T-cell (primary cell): ENCODE data around the gene SYNE1. TPM values are rescaled to one million over a fixed set of nuclear protein-coding genes. Genes with fewer than 3 reads are reported as not detected.

Experiments
- ATAC-seq, 4 experiments: fragments of 200-7000 bp in 3 of 4; fragments of 150-1000 bp in 1 of 4; cut with Tn5 transposase; replicated peaks in 1 of 4; 1 replicate in 3 of 4; 2 replicates in 1 of 4; pipeline ENCODE4 v1.10.0; 2021; ENCODE audit warnings: moderate library complexity in 3 of 4, mild to moderate bottlenecking in 2 of 4, moderate number of reproducible peaks in 1 of 4
- CTCF ChIA-PET, 2 donors: fragments of 300-600 bp; sonication (Branson Sonifier 250); formaldehyde crosslinking; loops; one replicate each; lab custom pipeline; 2022; ENCODE audit warnings: antibody characterized with exemption in 2 of 2; lab: Charles Lee
- POLR2A ChIA-PET, 2 donors: fragments of 300-600 bp; sonication (Branson Sonifier 250); formaldehyde crosslinking; loops; one replicate each; lab custom pipeline; 2022; ENCODE audit warnings: antibody characterized with exemption in 2 of 2; lab: Charles Lee
- DNase-seq, 35 experiments: peaks; one replicate each; pipeline versions ENCODE4 v3.0.0 to v3.0.0-alpha.2; 2013 to 2023
- H3K27ac ChIP-seq: one replicate; pipeline ENCODE4 v1.5.1; 2013; ENCODE audit warnings: low read length
- H3K27me3 ChIP-seq, 2 experiments: replicated peaks in 1 of 2; 1 replicate in 1 of 2; 2 replicates in 1 of 2; pipeline versions ENCODE4 v1.6.1 to v1.7.0; 2013; ENCODE audit warnings: low read length in 1 of 2, mixed read lengths in 1 of 2; ENCODE audit not compliant: control insufficient read depth in 2 of 2, insufficient read depth in 2 of 2; ENCODE audit errors: extremely low read depth in 1 of 2
- H3K36me3 ChIP-seq, 2 donors: 1 replicate in 1 of 2; 2 replicates in 1 of 2; pipeline versions ENCODE4 v1.6.1 to v1.7.0; 2013; ENCODE audit warnings: low read length in 1 of 2; ENCODE audit not compliant: control insufficient read depth in 2 of 2, insufficient read depth in 1 of 2; ENCODE audit errors: extremely low read depth in 1 of 2
- H3K4me1 ChIP-seq, 2 experiments: 1 replicate in 1 of 2; 2 replicates in 1 of 2; pipeline versions ENCODE4 v1.6.1 to v1.7.0; 2013; ENCODE audit warnings: low read length in 2 of 2, mixed read lengths in 1 of 2; ENCODE audit not compliant: insufficient read depth in 2 of 2, control insufficient read depth in 1 of 2; ENCODE audit errors: extremely low read depth in 1 of 2
- H3K4me3 ChIP-seq, 2 donors: 1 replicate in 1 of 2; 2 replicates in 1 of 2; pipeline versions ENCODE4 v1.5.1 to v1.7.0; 2013; ENCODE audit warnings: mild to moderate bottlenecking in 2 of 2, low read length in 1 of 2, moderate library complexity in 1 of 2; ENCODE audit not compliant: control insufficient read depth in 1 of 2; ENCODE audit errors: extremely low read depth in 1 of 2
- H3K9me3 ChIP-seq: 2 replicates; pipeline ENCODE4 v1.7.0; 2013
- H3K27ac Mint-ChIP-seq, 2 donors: one replicate each; pipeline ENCODE4 v1.8.0; 2020 to 2021; ENCODE audit warnings: mild to moderate bottlenecking in 2 of 2, mixed read lengths in 2 of 2
- H3K27me3 Mint-ChIP-seq, 2 donors: one replicate each; pipeline ENCODE4 v1.8.0; 2021 to 2022; ENCODE audit warnings: mixed read lengths in 2 of 2
- H3K36me3 Mint-ChIP-seq: one replicate; pipeline ENCODE4 v1.8.0; 2021; ENCODE audit warnings: mixed read lengths
- H3K4me1 Mint-ChIP-seq, 3 donors: one replicate each; pipeline ENCODE4 v1.8.0; 2020 to 2022; ENCODE audit warnings: mixed read lengths in 3 of 3, mild to moderate bottlenecking in 1 of 3
- H3K4me3 Mint-ChIP-seq, 3 donors: one replicate each; pipeline ENCODE4 v1.8.0; 2020 to 2022; ENCODE audit warnings: mild to moderate bottlenecking in 3 of 3, mixed read lengths in 3 of 3, moderate library complexity in 3 of 3
- H3K9me3 Mint-ChIP-seq, 3 donors: one replicate each; pipeline ENCODE4 v1.8.0; 2020 to 2022; ENCODE audit warnings: mixed read lengths in 3 of 3
- WGBS: methylation state at CpG from one replicate; pipeline ENCODE4 v1.1.5; 2013; ENCODE audit warnings: missing lambda C conversion rate; ENCODE audit not compliant: insufficient coverage; 5-methylcytosine and 5-hydroxymethylcytosine counted together
- total RNA-seq, 35 experiments: library from RNA in 6 of 35; stranded (reverse) in 6 of 35; fragments of 120-200 nt in 1 of 35; gene quantifications; one replicate each; pipeline versions ENCODE4 v1.2.1 to v1.2.4 and lab custom pipeline; 2013 to 2026

Gene SYNE1
- total RNA-seq, 5 donors from 2014 or later (not counting 1 experiment from before 2014, with no cell fraction given) = 174 to 235 (median 192) TPM

GRCh38 chr6:152404086-152404857, 232.9 kb downstream of the SYNE1 start:
- H3K27ac Mint-ChIP-seq = no peak overlapping the region
- DNase-seq (no peak), ATAC-seq (no peak)
- Histone ChIP-seq H3K4me3 (no peak overlapping the region), H3K4me1 (no peaks in the 10 kb centered on the region), H3K27me3 (no peaks in the 10 kb centered on the region), H3K9me3 (no peaks in the 10 kb centered on the region), H3K36me3 (peaks cover 0 to 4% of the 10 kb centered on the region in 2 donors), H3K27ac (no peak overlapping the region)
- WGBS = no CpG with 5 or more reads among the region's 6 CpGs
- H3K4me3 Mint-ChIP-seq = no peak overlapping the region
- ChIA-PET CTCF (no interaction called here), POLR2A (no interaction called here)
- H3K4me1 Mint-ChIP-seq = no peaks in the 10 kb centered on the region
- no peaks in the 10 kb centered on the region for H3K27me3 Mint-ChIP-seq
- H3K9me3 Mint-ChIP-seq = no peaks in the 10 kb centered on the region
- no peaks in the 10 kb centered on the region for H3K36me3 Mint-ChIP-seq

- no peak overlapping the region for H3K4me3 ChIP-seq
- Mint-ChIP-seq H3K36me3 (no peaks in the 10 kb centered on the region), H3K27ac (no peak overlapping the region), H3K9me3 (no peaks in the 10 kb centered on the region), H3K4me1 (no peaks in the 10 kb centered on the region), H3K27me3 (no peaks in the 10 kb centered on the region), H3K4me3 (no peak overlapping the region)
- CTCF ChIA-PET = no interaction called here
- H3K27ac ChIP-seq = no peak overlapping the region
- POLR2A ChIA-PET = no interaction called here
- no peak for DNase-seq
- H3K27me3 ChIP-seq = no peaks in the 10 kb centered on the region
- H3K9me3 ChIP-seq = no peaks in the 10 kb centered on the region
- H3K36me3 ChIP-seq = peaks cover 0 to 7% of the 10 kb centered on the region in 2 donors
- no peak for ATAC-seq
- 100% methylated on average over 1 of the region's 2 CpGs for WGBS
- H3K4me1 ChIP-seq = no peaks in the 10 kb centered on the region
Observed at GRCh38 chr6:152402791-152403190, 234.4 kb downstream of the SYNE1 start.

DNA sequence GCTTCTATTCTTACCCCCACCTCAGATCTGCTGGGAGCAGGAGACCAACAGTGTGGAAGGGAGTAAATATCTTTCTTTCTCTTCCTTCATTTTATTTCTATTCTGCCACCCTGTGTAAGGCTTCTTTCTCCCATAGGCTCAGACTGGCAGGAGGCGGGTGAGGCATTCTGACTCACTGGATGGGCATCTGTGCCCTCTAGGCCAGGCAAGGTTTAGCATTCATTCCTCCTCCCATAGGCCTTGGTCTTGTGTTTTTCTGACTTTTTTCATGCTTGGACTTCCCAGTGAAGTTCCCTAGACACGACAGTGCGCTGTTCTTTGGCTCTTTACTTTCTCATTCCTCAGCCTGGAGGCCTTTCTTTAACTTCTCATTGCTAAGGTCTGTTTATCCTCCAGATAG, 235.2 kb downstream of the SYNE1 start:
- no peak for ATAC-seq
- H3K36me3 ChIP-seq = peaks cover 0 to 7% of the 10 kb centered on the region in 2 donors
- no peaks in the 10 kb centered on the region for H3K27me3 ChIP-seq
- H3K4me3 ChIP-seq = no peak overlapping the region
- Mint-ChIP-seq H3K4me3 (no peak overlapping the region), H3K4me1 (no peaks in the 10 kb centered on the region), H3K27me3 (no peaks in the 10 kb centered on the region), H3K27ac (no peak overlapping the region), H3K9me3 (no peaks in the 10 kb centered on the region), H3K36me3 (no peaks in the 10 kb centered on the region)
- no peaks in the 10 kb centered on the region for H3K9me3 ChIP-seq
- ChIA-PET POLR2A (no interaction called here), CTCF (no interaction called here)
- no peak overlapping the region for H3K27ac ChIP-seq
- no peak for DNase-seq
- 75% methylated on average over 3 of the region's 3 CpGs for WGBS
- H3K4me1 ChIP-seq = no peaks in the 10 kb centered on the region

DNA sequence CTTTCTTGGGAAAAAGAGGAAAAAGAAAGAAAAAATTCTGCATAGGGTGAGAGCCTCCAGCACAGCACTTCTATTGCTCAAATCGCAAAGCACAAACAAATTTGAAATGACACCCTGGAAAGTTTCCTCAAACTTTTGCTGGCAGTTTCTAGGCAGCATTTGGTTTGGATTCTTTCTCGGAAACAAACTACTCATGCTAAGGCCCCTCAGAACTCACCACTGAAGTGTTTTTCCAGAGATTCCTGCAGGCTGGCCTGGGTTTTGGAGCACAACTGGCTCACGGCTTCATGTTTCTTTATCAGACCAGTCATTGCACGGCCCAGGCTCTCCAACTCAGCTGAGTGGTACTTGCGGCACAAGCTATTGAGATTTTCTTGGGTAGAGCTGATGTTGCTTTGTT, 237.8 kb downstream of the SYNE1 start:
- DNase-seq (no peak), ATAC-seq (no peak)
- no peaks in the 10 kb centered on the region for H3K36me3 Mint-ChIP-seq
- H3K4me3 Mint-ChIP-seq = no peak overlapping the region
- H3K9me3 Mint-ChIP-seq = no peaks in the 10 kb centered on the region
- 84% methylated on average over 3 of the region's 5 CpGs for WGBS
- POLR2A ChIA-PET = no interaction called here
- Histone ChIP-seq H3K27me3 (no peaks in the 10 kb centered on the region), H3K36me3 (peaks cover 0 to 12% of the 10 kb centered on the region in 2 donors), H3K9me3 (no peaks in the 10 kb centered on the region), H3K4me1 (no peaks in the 10 kb centered on the region), H3K27ac (no peak overlapping the region), H3K4me3 (no peak overlapping the region)
- peaks cover under 1 to 4% of the 10 kb centered on the region in 2 donors for H3K27me3 Mint-ChIP-seq
- CTCF ChIA-PET = no interaction called here
- H3K4me1 Mint-ChIP-seq = no peaks in the 10 kb centered on the region
- H3K27ac Mint-ChIP-seq = no peak overlapping the region

DNA sequence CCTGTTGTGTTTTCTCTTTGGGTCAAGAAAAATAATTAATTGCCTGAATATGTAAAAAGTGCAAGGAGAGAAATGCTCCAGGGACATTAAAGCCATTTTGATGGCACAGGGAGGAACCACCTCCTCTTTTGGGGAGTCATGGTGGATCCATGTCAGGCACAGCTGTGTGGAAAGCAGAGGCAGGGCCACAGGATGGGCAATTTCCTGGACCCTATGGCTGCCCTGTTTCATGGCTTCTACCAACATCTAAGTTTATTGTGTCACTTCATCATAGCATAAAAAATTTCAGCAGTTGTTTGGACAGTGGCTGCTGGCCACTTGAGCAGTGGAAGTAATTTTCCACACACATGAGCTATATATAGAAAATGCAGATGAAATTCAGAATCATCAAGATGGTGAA, 238.2 kb downstream of the SYNE1 start:
- Mint-ChIP-seq H3K36me3 (no peaks in the 10 kb centered on the region), H3K9me3 (no peaks in the 10 kb centered on the region), H3K4me3 (no peak overlapping the region), H3K27me3 (peaks cover 2 to 8% of the 10 kb centered on the region in 2 donors), H3K27ac (no peak overlapping the region), H3K4me1 (no peaks in the 10 kb centered on the region)
- peaks cover 0 to 12% of the 10 kb centered on the region in 2 donors for H3K36me3 ChIP-seq
- DNase-seq = no peak
- no peak overlapping the region for H3K4me3 ChIP-seq
- H3K27ac ChIP-seq = no peak overlapping the region
- no peak for ATAC-seq
- ChIA-PET POLR2A (no interaction called here), CTCF (no interaction called here)
- no peaks in the 10 kb centered on the region for H3K4me1 ChIP-seq
- no peaks in the 10 kb centered on the region for H3K9me3 ChIP-seq
- H3K27me3 ChIP-seq = no peaks in the 10 kb centered on the region

GRCh38 chr6:152398316-152398715, 238.8 kb downstream of the SYNE1 start:
- H3K27me3 Mint-ChIP-seq = peaks cover 2 to 10% of the 10 kb centered on the region in 2 donors
- H3K4me1 Mint-ChIP-seq = no peaks in the 10 kb centered on the region
- Histone ChIP-seq H3K4me3 (no peak overlapping the region), H3K27me3 (no peaks in the 10 kb centered on the region), H3K4me1 (no peaks in the 10 kb centered on the region), H3K36me3 (peaks cover 0 to 12% of the 10 kb centered on the region in 2 donors), H3K27ac (no peak overlapping the region), H3K9me3 (no peaks in the 10 kb centered on the region)
- WGBS = no CpG with 5 or more reads among the region's 3 CpGs
- no peak overlapping the region for H3K4me3 Mint-ChIP-seq
- H3K36me3 Mint-ChIP-seq = no peaks in the 10 kb centered on the region
- no peaks in the 10 kb centered on the region for H3K9me3 Mint-ChIP-seq
- POLR2A ChIA-PET = no interaction called here
- CTCF ChIA-PET = no interaction called here
- DNase-seq (no peak), ATAC-seq (no peak)
- H3K27ac Mint-ChIP-seq = no peak overlapping the region
